Endothelial cell of umbilical vein (primary cell): ENCODE results near the gene ADAMTSL2. TPM values are rescaled to one million over a fixed set of nuclear protein-coding genes. Genes with fewer than 3 reads are reported as not detected.

ENCODE experiments used
- BruUV-seq: library from RNA; stranded (reverse); fragments of 400-500 nt; replicated peaks from 2 replicates; lab custom pipeline; 2021; lab: Mats Ljungman, UMichigan
- CTCF ChIA-PET: fragments of 300-600, 350-600 bp; sonication (Branson Sonifier 250); formaldehyde crosslinking; loops from one replicate; lab custom pipeline; 2021; ENCODE audit warnings: antibody characterized with exemption, inconsistent platforms; lab: Charles Lee
- POLR2A ChIA-PET: fragments of 300-600, 350-600 bp; sonication (Branson Sonifier 250); formaldehyde crosslinking; loops from one replicate; lab custom pipeline; 2021; ENCODE audit warnings: antibody characterized with exemption, inconsistent platforms; lab: Charles Lee
- DNase-seq: peaks from one replicate; pipeline ENCODE4 v3.0.0-alpha.2; 2011; ENCODE audit warnings: low read depth, low spot score
- FAIRE-seq: peaks from 2 replicates; lab custom pipeline; 2011; peaks lifted over from hg19 to GRCh38; lab: Jason Lieb, UNC
- H2AFZ ChIP-seq: 2 replicates; pipeline ENCODE4 v1.6.0; 2012; ENCODE audit warnings: low read depth, low read length, control low read depth, inconsistent platforms
- H3K27ac ChIP-seq: 2 replicates; pipeline ENCODE4 v1.5.1; 2011; ENCODE audit warnings: low read depth, mild to moderate bottlenecking, control low read depth, low read length, moderate library complexity; ENCODE audit not compliant: insufficient read depth
- H3K27me3 ChIP-seq, 2 experiments: 2 replicates each; pipeline versions ENCODE4 v1.6.0 to v1.6.1; 2011; ENCODE audit warnings: low read length in 2 of 2, mixed read lengths in 1 of 2; ENCODE audit not compliant: control insufficient read depth in 2 of 2, insufficient read depth in 2 of 2
- H3K36me3 ChIP-seq, 2 experiments: 2 replicates in 1 of 2; 3 replicates in 1 of 2; pipeline ENCODE4 v1.5.1; 2011; ENCODE audit warnings: low read length in 2 of 2, mild to moderate bottlenecking in 1 of 2, moderate library complexity in 1 of 2; ENCODE audit not compliant: control insufficient read depth in 2 of 2, insufficient read depth in 2 of 2; ENCODE audit errors: extremely low read depth in 1 of 2
- H3K4me1 ChIP-seq: 3 replicates; pipeline ENCODE4 v1.5.1; 2011; ENCODE audit warnings: mild to moderate bottlenecking, low read length; ENCODE audit not compliant: control insufficient read depth, insufficient read depth; ENCODE audit errors: extremely low read depth
- H3K4me2 ChIP-seq: 2 replicates; pipeline ENCODE4 v1.6.1; 2011; ENCODE audit warnings: low read length, control low read depth, mixed read lengths; ENCODE audit not compliant: insufficient read depth
- H3K4me3 ChIP-seq, 3 experiments: fragments of 200-600 bp in 1 of 3; sonication (generic), shearing (Covaris generic) in 1 of 3; replicated peaks in 1 of 3; 2 replicates each; pipeline ENCODE4 v1.5.1; 2011 to 2016; ENCODE audit warnings: control low read depth in 3 of 3, low read length in 3 of 3, mild to moderate bottlenecking in 2 of 3, inconsistent platforms in 1 of 3, low read depth in 1 of 3, moderate library complexity in 1 of 3; ENCODE audit not compliant: insufficient read depth in 1 of 3
- H3K79me2 ChIP-seq: 2 replicates; pipeline ENCODE4 v1.6.0; 2012; ENCODE audit warnings: low read length, inconsistent platforms; ENCODE audit not compliant: control insufficient read depth, insufficient read depth
- H3K9ac ChIP-seq: replicated peaks from 2 replicates; pipeline ENCODE3; 2011; ENCODE audit warnings: low read length, control low read depth; ENCODE audit not compliant: insufficient read depth; ENCODE audit errors: extremely low read depth
- H3K9me1 ChIP-seq: replicated peaks from 3 replicates; pipeline ENCODE4 v1.6.0; 2011; ENCODE audit warnings: mild to moderate bottlenecking, low read length; ENCODE audit not compliant: control insufficient read depth, insufficient read depth; ENCODE audit errors: extremely low read depth
- H3K9me3 ChIP-seq: replicated peaks from 2 replicates; pipeline ENCODE4 v1.5.1; 2012; ENCODE audit warnings: low read length, inconsistent platforms; ENCODE audit not compliant: control insufficient read depth, insufficient read depth
- H4K20me1 ChIP-seq: replicated peaks from 2 replicates; pipeline ENCODE3; 2011; ENCODE audit warnings: mild to moderate bottlenecking, low read length; ENCODE audit not compliant: control insufficient read depth, insufficient read depth; ENCODE audit errors: extremely low read depth
- EZH2 ChIP-seq: IDR thresholded peaks from 2 replicates; pipeline ENCODE4 v1.6.1; 2012; ENCODE audit warnings: borderline replicate concordance, low read depth, mild to moderate bottlenecking, moderate library complexity, low read length, inconsistent platforms; ENCODE audit not compliant: severe bottlenecking
- FOS ChIP-seq: IDR thresholded peaks from 2 replicates; pipeline ENCODE4 v1.6.1; 2011; ENCODE audit warnings: mild to moderate bottlenecking, low read length, moderate library complexity, borderline replicate concordance; ENCODE audit not compliant: insufficient read depth
- GATA2 ChIP-seq: IDR thresholded peaks from 2 replicates; pipeline ENCODE4 v1.7.0; 2011; ENCODE audit warnings: low read depth, mild to moderate bottlenecking, moderate library complexity, mixed read lengths, low read length; ENCODE audit not compliant: insufficient read length, insufficient read depth
- JUN ChIP-seq: IDR thresholded peaks from 2 replicates; pipeline ENCODE4 v1.6.1; 2011; ENCODE audit warnings: borderline replicate concordance, low read depth; ENCODE audit not compliant: insufficient read length, insufficient read depth
- MYC ChIP-seq: IDR thresholded peaks from one replicate; pipeline ENCODE4 v1.6.1; 2011; ENCODE audit warnings: mild to moderate bottlenecking, low read depth, low read length
- POLR2A ChIP-seq: IDR thresholded peaks from 2 replicates; pipeline ENCODE4 v1.6.1; 2012; ENCODE audit warnings: low read depth, mild to moderate bottlenecking, control low read depth, low read length
- POLR2AphosphoS5 ChIP-seq: IDR thresholded peaks from 2 replicates; pipeline ENCODE4 v1.6.1; 2012; ENCODE audit warnings: low read depth, mild to moderate bottlenecking, control low read depth, low read length, moderate library complexity; ENCODE audit not compliant: insufficient read depth
- dilution Hi-C: fragments of 300-500 bp; cut with MboI; formaldehyde crosslinking; loops from one replicate; pipeline ENCODE4 v1.15.0; 2019; ENCODE audit warnings: low sequenced_read_pairs; ENCODE audit not compliant: extremely low pct_ligation_motif_present
- intact Hi-C: fragments of 100-400 bp; cut with micrococcal nuclease; formaldehyde crosslinking; loops from one replicate; pipeline ENCODE4 v1.10.0; 2022
- polyA plus RNA-seq, 4 experiments: library from polyadenylated mRNA; depleted of rRNA in 3 of 4; stranded (reverse) in 3 of 4; unstranded in 1 of 4; fragments of >200 nt; gene quantifications; 2 replicates each; pipeline versions ENCODE4 v1.2.1 to v1.2.3, GENCODE V29; 2011 to 2012; ENCODE audit warnings: missing spikeins in 1 of 4
- total RNA-seq: library from RNA; stranded (reverse); gene quantifications from 2 replicates; pipeline ENCODE4 v1.2.3, GENCODE V29; 2021
- TF ChIP-seq, protein P1 (sequence below), 2 donors: IDR thresholded peaks; 1 replicate in 1 of 2; 2 replicates in 1 of 2; pipeline ENCODE4 v1.5.1; 2011; ENCODE audit warnings: low read length in 2 of 2, mild to moderate bottlenecking in 2 of 2, moderate library complexity in 2 of 2, control low read depth in 1 of 2, inconsistent platforms in 1 of 2, low read depth in 1 of 2; ENCODE audit not compliant: insufficient read depth in 1 of 2; ENCODE audit errors: extremely low read depth in 1 of 2
- TF ChIP-seq, protein P2 (sequence below): IDR thresholded peaks from 2 replicates; pipeline ENCODE4 v1.6.1; 2011; ENCODE audit not compliant: insufficient read depth, insufficient read length

The ADAMTSL2 gene
- total and polyA plus RNA-seq, 2 donors (not counting 3 experiments of a cell fraction or from before 2014, with no cell fraction given) = not detected

DNA sequence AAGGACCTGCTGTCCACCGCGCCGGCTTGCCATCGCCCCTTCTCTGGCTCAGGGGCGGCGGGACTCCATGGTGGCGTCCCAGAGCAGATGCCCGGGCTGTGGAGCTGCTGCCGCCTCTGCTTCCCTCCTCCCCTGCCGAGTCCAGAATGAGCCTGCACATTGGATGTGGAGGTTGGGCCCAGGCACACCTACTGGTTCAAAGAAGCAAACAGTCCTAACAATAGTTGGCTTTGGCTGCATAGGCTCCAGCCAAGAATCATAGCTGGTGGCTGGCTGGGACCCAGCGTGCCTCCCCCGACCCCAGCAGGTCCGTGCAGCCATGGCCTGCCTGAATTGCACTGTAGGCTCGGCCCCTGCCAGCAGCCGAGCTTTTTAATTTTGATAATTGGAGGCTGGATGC, 25.8 kb downstream of the ADAMTSL2 start:
- Histone ChIP-seq H3K36me3 (no peaks in the 10 kb centered on the region), H3K27ac (no peak overlapping the region), H4K20me1 (no peaks in the 10 kb centered on the region), H3K4me1 (peaks cover 14% of the 10 kb centered on the region), H3K9me1 (no peaks in the 10 kb centered on the region), H2AFZ (no peak overlapping the region), H3K9me3 (no peaks in the 10 kb centered on the region), H3K4me2 (no peak overlapping the region), H3K4me3 (no peak overlapping the region), H3K79me2 (no peaks in the 10 kb centered on the region), H3K9ac (no peak overlapping the region), H3K27me3 (no peaks in the 10 kb centered on the region)
- BruUV-seq = no TSS peak
- DNase-seq (no peak), FAIRE-seq (no peak)
- no peak for TF ChIP-seq FOS
- TF ChIP-seq EZH2 = no peak
- no peak for TF ChIP-seq MYC
- TF ChIP-seq JUN = no peak
- no peak for TF ChIP-seq POLR2AphosphoS5
- TF ChIP-seq, protein P1, sequence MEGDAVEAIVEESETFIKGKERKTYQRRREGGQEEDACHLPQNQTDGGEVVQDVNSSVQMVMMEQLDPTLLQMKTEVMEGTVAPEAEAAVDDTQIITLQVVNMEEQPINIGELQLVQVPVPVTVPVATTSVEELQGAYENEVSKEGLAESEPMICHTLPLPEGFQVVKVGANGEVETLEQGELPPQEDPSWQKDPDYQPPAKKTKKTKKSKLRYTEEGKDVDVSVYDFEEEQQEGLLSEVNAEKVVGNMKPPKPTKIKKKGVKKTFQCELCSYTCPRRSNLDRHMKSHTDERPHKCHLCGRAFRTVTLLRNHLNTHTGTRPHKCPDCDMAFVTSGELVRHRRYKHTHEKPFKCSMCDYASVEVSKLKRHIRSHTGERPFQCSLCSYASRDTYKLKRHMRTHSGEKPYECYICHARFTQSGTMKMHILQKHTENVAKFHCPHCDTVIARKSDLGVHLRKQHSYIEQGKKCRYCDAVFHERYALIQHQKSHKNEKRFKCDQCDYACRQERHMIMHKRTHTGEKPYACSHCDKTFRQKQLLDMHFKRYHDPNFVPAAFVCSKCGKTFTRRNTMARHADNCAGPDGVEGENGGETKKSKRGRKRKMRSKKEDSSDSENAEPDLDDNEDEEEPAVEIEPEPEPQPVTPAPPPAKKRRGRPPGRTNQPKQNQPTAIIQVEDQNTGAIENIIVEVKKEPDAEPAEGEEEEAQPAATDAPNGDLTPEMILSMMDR (IDR thresholded peaks at IDR 0.05; ENCODE audit: extremely low read depth in 1 of 2, insufficient read depth in 1 of 2, low read depth in 1 of 2, low read length in 2 of 2) = no peak
- TF ChIP-seq, protein P2, sequence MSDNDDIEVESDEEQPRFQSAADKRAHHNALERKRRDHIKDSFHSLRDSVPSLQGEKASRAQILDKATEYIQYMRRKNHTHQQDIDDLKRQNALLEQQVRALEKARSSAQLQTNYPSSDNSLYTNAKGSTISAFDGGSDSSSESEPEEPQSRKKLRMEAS = no peak
- TF ChIP-seq POLR2A = no peak
- no peak for TF ChIP-seq GATA2
- ChIA-PET POLR2A (no interaction called here), CTCF (no interaction called here)
- intact Hi-C loops = no loop called here
- dilution Hi-C loops = no loop called here
